Kidney epithelial cell (primary cell): Measurements from ENCODE around the gene PLA2G10. TPM values are rescaled to one million over a fixed set of nuclear protein-coding genes. Genes with fewer than 3 reads are reported as not detected.
"Not testable (repeated sequence)": the region's sequence is repeated elsewhere in the genome, so short reads cannot be mapped to it uniquely, and the experiment has no call there.

Experiments used
- DNase-seq: peaks from one replicate; pipeline ENCODE4 v3.0.0-alpha.2; 2010; ENCODE audit warnings: low read depth
- H3K27me3 ChIP-seq: 2 replicates; pipeline ENCODE4 v1.6.0; 2011; ENCODE audit warnings: low read length; ENCODE audit not compliant: control insufficient read depth, insufficient read depth
- H3K36me3 ChIP-seq: 2 replicates; pipeline ENCODE4 v1.5.1; 2011; ENCODE audit warnings: low read length; ENCODE audit not compliant: control insufficient read depth, insufficient read depth
- H3K4me3 ChIP-seq: 2 replicates; pipeline ENCODE4 v1.5.1; 2011; ENCODE audit warnings: low read depth, mild to moderate bottlenecking, control low read depth, low read length
- CTCF ChIP-seq: IDR thresholded peaks from 2 replicates; pipeline ENCODE4 v1.5.1; 2011; ENCODE audit warnings: mild to moderate bottlenecking, moderate library complexity, low read length, control low read depth, inconsistent platforms; ENCODE audit not compliant: insufficient read depth, poor library complexity, severe bottlenecking
- total RNA-seq: library from RNA; depleted of rRNA; stranded (reverse); fragments of >200 nt; gene quantifications from 2 replicates; pipeline ENCODE4 v1.2.3, GENCODE V29; 2015

Gene PLA2G10
- total RNA-seq, 1 donor from 2014 or later, result not detected

GRCh38 chr16:14682121-14682520 lies 12.0 kb downstream of the PLA2G10 start:
- DNase-seq, result no peak
- H3K4me3 ChIP-seq, result no peak overlapping the region
- TF ChIP-seq CTCF, result no peak

GRCh38 chr16:14681115-14681514 lies 13.0 kb downstream of the PLA2G10 start:
- H3K4me3 ChIP-seq, result no peak overlapping the region
- no peaks in the 10 kb centered on the region for H3K36me3 ChIP-seq
- peaks cover 2% of the 10 kb centered on the region for H3K27me3 ChIP-seq
- DNase-seq, result no peak
- TF ChIP-seq CTCF, result no peak

More at GRCh38 chr16:14682121-14682520, 12.0 kb downstream of the PLA2G10 start:
- Histone ChIP-seq H3K27me3 (peaks cover 2% of the 10 kb centered on the region), H3K36me3 (no peaks in the 10 kb centered on the region)

GRCh38 chr16:14680396-14680795 lies 13.7 kb downstream of the PLA2G10 start:
- DNase-seq, H3K36me3 ChIP-seq, H3K4me3 ChIP-seq, H3K27me3 ChIP-seq: not testable (repeated sequence)

- no peak overlapping the region for H3K4me3 ChIP-seq
- no peaks in the 10 kb centered on the region for H3K36me3 ChIP-seq
- no peak for TF ChIP-seq CTCF
- DNase-seq, result no peak
- peaks cover 2% of the 10 kb centered on the region for H3K27me3 ChIP-seq
These were observed 15.2 kb downstream of the PLA2G10 start for GRCh38 chr16:14678748-14679497.

- no peaks in the 10 kb centered on the region for H3K36me3 ChIP-seq
- DNase-seq, result no peak
- no peak for TF ChIP-seq CTCF
- peaks cover 2% of the 10 kb centered on the region for H3K27me3 ChIP-seq
- H3K4me3 ChIP-seq, result no peak overlapping the region
These were observed 16.5 kb downstream of the PLA2G10 start for GRCh38 chr16:14677627-14678026.

- DNase-seq, result no peak
- H3K4me3 ChIP-seq, result no peak overlapping the region
- no peak for TF ChIP-seq CTCF
- no peaks in the 10 kb centered on the region for H3K36me3 ChIP-seq
- peaks cover 2% of the 10 kb centered on the region for H3K27me3 ChIP-seq
These were observed 17.5 kb downstream of the PLA2G10 start for GRCh38 chr16:14676633-14677032.
